Mesothelial cell of epicardium (in vitro differentiated cells): Measurements from ENCODE around the gene JAG2. TPM values are rescaled to one million over a fixed set of nuclear protein-coding genes. Genes with fewer than 3 reads are reported as not detected.

Experiments
- DNase-seq, 2 experiments: peaks; one replicate each; pipeline ENCODE4 v3.0.0; 2021; ENCODE audit warnings: low spot score in 2 of 2; ENCODE audit not compliant: unreplicated experiment in 2 of 2
- H3K27ac Mint-ChIP-seq: 2 replicates; pipeline ENCODE4 v1.8.0; 2021; ENCODE audit warnings: mixed read lengths
- H3K27me3 Mint-ChIP-seq: 2 replicates; pipeline ENCODE4 v1.8.0; 2021; ENCODE audit warnings: low read depth, mixed read lengths
- H3K36me3 Mint-ChIP-seq: 2 replicates; pipeline ENCODE4 v1.8.0; 2021; ENCODE audit warnings: mixed read lengths
- H3K4me1 Mint-ChIP-seq: 2 replicates; pipeline ENCODE4 v1.8.0; 2021; ENCODE audit warnings: mixed read lengths
- H3K4me3 Mint-ChIP-seq: 2 replicates; pipeline ENCODE4 v1.8.0; 2021; ENCODE audit warnings: mild to moderate bottlenecking, moderate library complexity, mixed read lengths
- H3K9me3 Mint-ChIP-seq: 2 replicates; pipeline ENCODE4 v1.8.0; 2021; ENCODE audit warnings: mixed read lengths
- total RNA-seq: library from RNA; stranded (reverse); gene quantifications from 3 replicates; pipeline ENCODE4 v1.2.1, GENCODE V29; 2021
- TF ChIP-seq, protein P1 (sequence below): fragments of 200-600 bp; sonication (generic); IDR thresholded peaks from one replicate; pipeline ENCODE4 v1.5.0; 2021; ENCODE audit warnings: antibody characterized with exemption; ENCODE audit not compliant: unreplicated experiment

JAG2 gene
- total RNA-seq, 1 donor from 2014 or later: 38.9 TPM

DNA sequence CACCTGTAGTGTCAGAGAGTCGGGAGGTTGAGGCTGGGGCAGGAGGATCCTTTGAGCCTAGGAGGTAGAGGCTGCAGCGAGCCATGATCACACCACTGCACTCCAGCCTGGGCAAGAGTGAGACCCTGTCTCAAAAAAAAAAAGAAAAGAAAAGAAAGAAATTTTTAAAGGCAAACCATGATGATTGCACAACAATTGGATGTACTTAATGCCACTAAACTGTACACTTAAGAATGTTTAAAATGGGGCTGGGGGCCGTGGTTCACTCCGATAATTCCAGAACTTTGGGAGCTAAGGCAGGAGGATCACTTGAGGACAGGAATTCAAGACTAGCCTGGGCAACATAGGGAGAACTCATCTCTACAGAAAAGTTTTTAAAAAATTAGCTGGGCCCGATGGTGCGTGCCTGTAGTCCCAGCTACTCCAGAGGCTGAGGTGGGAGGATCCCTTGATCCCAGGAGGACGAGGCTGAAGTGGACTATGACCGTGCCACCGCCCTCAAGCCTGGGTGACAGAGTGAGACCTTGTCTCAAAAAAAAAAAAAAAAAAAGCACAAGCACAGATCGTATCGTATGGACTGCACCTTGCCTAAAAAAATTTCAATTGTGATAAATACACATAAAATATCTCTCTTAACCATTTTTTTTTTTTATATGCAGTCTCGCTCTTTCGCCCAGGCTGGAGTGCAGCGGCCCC is 32.7 kb downstream of the JAG2 start:
- Mint-ChIP-seq H3K9me3 (peaks cover 12% of the 10 kb centered on the region), H3K36me3 (peaks cover 8% of the 10 kb centered on the region), H3K4me3 (no peak overlapping the region), H3K27me3 (no peaks in the 10 kb centered on the region), H3K4me1 (no peaks in the 10 kb centered on the region), H3K27ac (no peak overlapping the region)
- DNase-seq: no peak
- TF ChIP-seq, protein P1, sequence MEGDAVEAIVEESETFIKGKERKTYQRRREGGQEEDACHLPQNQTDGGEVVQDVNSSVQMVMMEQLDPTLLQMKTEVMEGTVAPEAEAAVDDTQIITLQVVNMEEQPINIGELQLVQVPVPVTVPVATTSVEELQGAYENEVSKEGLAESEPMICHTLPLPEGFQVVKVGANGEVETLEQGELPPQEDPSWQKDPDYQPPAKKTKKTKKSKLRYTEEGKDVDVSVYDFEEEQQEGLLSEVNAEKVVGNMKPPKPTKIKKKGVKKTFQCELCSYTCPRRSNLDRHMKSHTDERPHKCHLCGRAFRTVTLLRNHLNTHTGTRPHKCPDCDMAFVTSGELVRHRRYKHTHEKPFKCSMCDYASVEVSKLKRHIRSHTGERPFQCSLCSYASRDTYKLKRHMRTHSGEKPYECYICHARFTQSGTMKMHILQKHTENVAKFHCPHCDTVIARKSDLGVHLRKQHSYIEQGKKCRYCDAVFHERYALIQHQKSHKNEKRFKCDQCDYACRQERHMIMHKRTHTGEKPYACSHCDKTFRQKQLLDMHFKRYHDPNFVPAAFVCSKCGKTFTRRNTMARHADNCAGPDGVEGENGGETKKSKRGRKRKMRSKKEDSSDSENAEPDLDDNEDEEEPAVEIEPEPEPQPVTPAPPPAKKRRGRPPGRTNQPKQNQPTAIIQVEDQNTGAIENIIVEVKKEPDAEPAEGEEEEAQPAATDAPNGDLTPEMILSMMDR: no peak

DNA sequence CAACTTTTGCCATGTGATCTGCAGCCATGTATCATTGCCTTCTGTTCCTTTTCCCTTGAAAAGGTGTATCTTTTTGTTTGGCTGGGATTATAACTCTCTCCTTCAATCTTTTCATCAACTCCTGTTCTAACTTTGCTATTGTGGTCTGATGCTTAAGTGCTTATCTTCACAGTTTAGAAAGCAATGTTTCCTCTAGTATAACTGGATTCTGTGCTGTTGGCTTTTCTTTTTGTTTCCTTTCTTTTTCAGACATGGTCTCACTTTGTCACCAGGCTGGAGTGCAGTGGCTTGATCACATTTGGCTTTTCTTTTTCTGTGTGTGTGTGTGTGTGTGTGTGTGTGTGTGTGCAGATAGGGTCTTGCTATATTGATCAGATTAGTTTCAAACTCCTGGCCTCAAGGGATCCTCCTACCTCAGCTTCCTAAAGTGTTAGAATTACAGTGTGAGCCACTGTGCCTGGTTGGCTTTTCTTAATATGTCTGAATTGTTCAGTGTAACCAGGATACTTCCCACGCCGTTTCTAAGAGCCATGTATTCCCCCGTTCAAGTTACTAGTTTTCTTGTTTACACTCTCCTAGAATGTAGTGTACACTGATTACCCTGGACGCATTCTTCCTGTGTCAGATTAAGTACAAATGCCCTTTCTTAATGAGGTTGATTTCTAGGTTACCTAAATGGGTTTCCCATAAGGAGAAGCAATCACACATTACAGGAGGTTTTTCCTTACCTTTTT is 35.5 kb downstream of the JAG2 start:
- no peaks in the 10 kb centered on the region for H3K4me1 Mint-ChIP-seq
- H3K4me3 Mint-ChIP-seq: no peak overlapping the region
- H3K27me3 Mint-ChIP-seq: peaks cover 3% of the 10 kb centered on the region
- H3K9me3 Mint-ChIP-seq: peaks cover 14% of the 10 kb centered on the region
- H3K36me3 Mint-ChIP-seq: peaks cover 2% of the 10 kb centered on the region
- DNase-seq: no peak
- TF ChIP-seq, protein P1: no peak
- no peak overlapping the region for H3K27ac Mint-ChIP-seq

GRCh38 chr14:105131241-105131640 is 37.3 kb downstream of the JAG2 start:
- Mint-ChIP-seq H3K4me3 (no peak overlapping the region), H3K9me3 (peaks cover 14% of the 10 kb centered on the region), H3K36me3 (peaks cover 2% of the 10 kb centered on the region), H3K27ac (no peak overlapping the region), H3K4me1 (peaks cover 5% of the 10 kb centered on the region), H3K27me3 (peaks cover 3% of the 10 kb centered on the region)
- no peak for DNase-seq
- TF ChIP-seq, protein P1: no peak

DNA sequence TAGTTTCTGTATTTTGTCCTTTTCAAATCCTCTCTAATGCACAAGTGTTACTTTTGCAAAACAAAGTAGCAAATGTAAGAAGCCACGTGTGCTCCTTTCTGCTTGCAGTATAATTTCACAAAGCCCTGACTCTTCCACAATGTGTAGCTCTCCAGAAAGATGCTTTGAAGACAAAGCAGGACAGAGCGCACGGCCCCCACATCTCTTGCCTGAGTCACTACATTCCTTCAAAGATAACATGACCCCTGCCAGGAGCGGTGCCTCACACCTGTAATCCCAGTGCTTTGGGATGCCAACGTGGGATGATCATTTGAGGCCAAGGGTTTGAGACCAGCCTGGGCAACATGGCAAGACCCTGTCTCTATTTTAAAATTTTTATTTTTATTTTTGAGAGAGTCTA is 40.5 kb downstream of the JAG2 start:
- peaks cover 15% of the 10 kb centered on the region for H3K9me3 Mint-ChIP-seq
- no peak overlapping the region for H3K4me3 Mint-ChIP-seq
- H3K27ac Mint-ChIP-seq: no peak overlapping the region
- H3K36me3 Mint-ChIP-seq: no peaks in the 10 kb centered on the region
- peak in 1 of 2 experiments; percentile 20 for DNase-seq
- peaks cover 13% of the 10 kb centered on the region for H3K4me1 Mint-ChIP-seq
- peaks cover 3% of the 10 kb centered on the region for H3K27me3 Mint-ChIP-seq
- TF ChIP-seq, protein P1: no peak

DNA sequence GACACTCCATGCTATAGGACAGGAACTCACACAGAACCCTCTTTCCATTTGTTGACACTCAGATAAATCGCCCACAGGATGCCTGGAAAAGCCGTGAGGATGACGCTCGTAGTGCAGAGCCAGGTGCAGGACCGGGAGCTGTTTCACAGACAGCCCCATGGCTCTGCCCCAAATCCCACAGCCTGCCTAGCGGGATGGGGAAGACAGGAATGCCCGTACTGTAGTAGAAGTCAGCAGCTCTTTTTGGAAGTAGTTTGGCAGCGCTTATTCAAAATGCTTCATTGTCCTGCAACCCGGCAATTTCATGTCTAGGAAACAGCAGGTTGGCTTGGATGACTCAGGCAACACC is 41.6 kb downstream of the JAG2 start:
- TF ChIP-seq, protein P1: no peak
- H3K27ac Mint-ChIP-seq: no peak overlapping the region
- peaks cover 3% of the 10 kb centered on the region for H3K36me3 Mint-ChIP-seq
- H3K4me3 Mint-ChIP-seq: no peak overlapping the region
- peaks cover 3% of the 10 kb centered on the region for H3K27me3 Mint-ChIP-seq
- peak in 1 of 2 experiments; percentile 25 for DNase-seq
- peaks cover 13% of the 10 kb centered on the region for H3K4me1 Mint-ChIP-seq
- H3K9me3 Mint-ChIP-seq: peaks cover 22% of the 10 kb centered on the region
